K562 (cell line): ENCODE results near the gene TRIM24. TPM values are rescaled to one million over a fixed set of nuclear protein-coding genes. Genes with fewer than 3 reads are reported as not detected.

Experiments used
- ADNP ChIP-seq: fragments of 200-800 bp; sonication (Bioruptor generic); IDR thresholded peaks from 2 replicates; pipeline ENCODE4 v1.6.1; 2016; ENCODE audit warnings: missing genetic modification characterization, missing compliant biosample characterization
- CBX2 ChIP-seq: fragments of 200-600 bp; sonication (generic); IDR thresholded peaks from one replicate; pipeline ENCODE4 v1.6.1; 2012; ENCODE audit warnings: mild to moderate bottlenecking, low read length, inconsistent platforms; ENCODE audit not compliant: insufficient read depth, poor library complexity, severe bottlenecking
- CBX3 ChIP-seq, 2 experiments: IDR thresholded peaks; 1 replicate in 1 of 2; 2 replicates in 1 of 2; pipeline ENCODE4 v1.6.1; 2012; ENCODE audit warnings: inconsistent platforms in 2 of 2, low read length in 2 of 2, borderline replicate concordance in 1 of 2, control low read depth in 1 of 2
- CREB3 ChIP-seq: fragments of 450-650 bp; conservative IDR thresholded peaks from 2 replicates; pipeline ENCODE4 v1.6.1; 2016; ENCODE audit warnings: missing genetic modification characterization, low read depth, mild to moderate bottlenecking, missing compliant biosample characterization, moderate library complexity
- CREB5 ChIP-seq: fragments of 250-450 bp; sonication (Bioruptor Pico); IDR thresholded peaks from 2 replicates; pipeline ENCODE4 v1.5.0; 2020; ENCODE audit warnings: mild to moderate bottlenecking
- EHMT2 ChIP-seq: fragments of 450-650 bp; IDR thresholded peaks from 2 replicates; pipeline ENCODE4 v1.6.1; 2018; ENCODE audit warnings: antibody characterized with exemption
- EP300 ChIP-seq: IDR thresholded peaks from 2 replicates; pipeline ENCODE4 v1.6.1; 2012; ENCODE audit warnings: low read length, improper control_type of control experiment
- FOSL1 ChIP-seq: fragments of 200-800 bp; sonication (Bioruptor generic); conservative IDR thresholded peaks from 2 replicates; pipeline ENCODE4 v1.6.1; 2016; ENCODE audit warnings: missing genetic modification characterization, missing compliant biosample characterization
- HDAC2 ChIP-seq: fragments of 450-650 bp; IDR thresholded peaks from 2 replicates; pipeline ENCODE4 v1.6.1; 2016; ENCODE audit warnings: mild to moderate bottlenecking
- HES1 ChIP-seq: fragments of 450-650 bp; IDR thresholded peaks from 2 replicates; pipeline ENCODE4 v1.6.1; 2016; ENCODE audit warnings: low read depth, mild to moderate bottlenecking, moderate library complexity
- HMGN3 ChIP-seq: IDR thresholded peaks from 2 replicates; pipeline ENCODE4 v1.6.1; 2011; ENCODE audit warnings: borderline replicate concordance, low read depth, mild to moderate bottlenecking, mixed read lengths, low read length; ENCODE audit not compliant: insufficient read length; ENCODE audit errors: extremely low read depth
- JUND ChIP-seq, 2 experiments: IDR thresholded peaks; 2 replicates in 1 of 2; 3 replicates in 1 of 2; pipeline ENCODE4 v1.6.1; 2011; ENCODE audit warnings: borderline replicate concordance in 2 of 2, low read depth in 2 of 2, low read length in 2 of 2, improper control_type of control experiment in 1 of 2, missing biosample characterization in 1 of 2, missing genetic modification characterization in 1 of 2, missing genetic modification reagents in 1 of 2
- KLF10 ChIP-seq: fragments of 250-450 bp; sonication (Bioruptor Pico); IDR thresholded peaks from 2 replicates; pipeline ENCODE4 v1.6.1; 2021; ENCODE audit warnings: matching md5 sums
- MEF2D ChIP-seq: conservative IDR thresholded peaks from 2 replicates; pipeline ENCODE4 v1.6.1; 2016; ENCODE audit warnings: low read depth, missing genetic modification characterization, missing compliant biosample characterization
- NCOA1 ChIP-seq: fragments of 450-650 bp; IDR thresholded peaks from 2 replicates; pipeline ENCODE4 v1.6.1; 2016; ENCODE audit warnings: low read depth
- NFIC ChIP-seq: fragments of 450-650 bp; IDR thresholded peaks from 2 replicates; pipeline ENCODE4 v1.6.1; 2017; ENCODE audit warnings: mild to moderate bottlenecking, inconsistent platforms
- PHB ChIP-seq: fragments of 250-450 bp; sonication (Bioruptor Pico); IDR thresholded peaks from 2 replicates; pipeline ENCODE4 v1.5.0; 2021
- PPARD ChIP-seq: fragments of 250-450 bp; sonication (Bioruptor Pico); IDR thresholded peaks from 2 replicates; pipeline ENCODE4 v1.8.0; 2022; ENCODE audit warnings: inconsistent platforms, mild to moderate bottlenecking, moderate library complexity
- RUNX1 ChIP-seq: sonication (generic); IDR thresholded peaks from 2 replicates; pipeline ENCODE4 v1.6.1; 2016; ENCODE audit warnings: antibody characterized with exemption, low read depth
- TAL1 ChIP-seq: fragments of 450-650 bp; IDR thresholded peaks from 2 replicates; pipeline ENCODE4 v1.6.1; 2016; ENCODE audit warnings: mild to moderate bottlenecking
- TEAD1 ChIP-seq, 2 experiments: fragments of 450-650 bp in 1 of 2; sonication (generic) in 1 of 2; formaldehyde crosslinking; IDR thresholded peaks; 2 replicates each; pipeline versions ENCODE4 v1.4.0 to v1.8.0; 2020 to 2022; ENCODE audit warnings: mild to moderate bottlenecking in 2 of 2, missing genetic modification reagents in 1 of 2
- TRIM28 ChIP-seq: fragments of 450-650 bp; IDR thresholded peaks from 2 replicates; pipeline ENCODE4 v1.6.1; 2017
- ZC3H11A ChIP-seq: IDR thresholded peaks from 2 replicates; pipeline ENCODE4 v1.6.1; 2012; ENCODE audit warnings: low read depth, low read length, improper control_type of control experiment
- ZFPM2 ChIP-seq: fragments of 250-450 bp; sonication (Bioruptor Pico); IDR thresholded peaks from 2 replicates; pipeline ENCODE4 v1.5.1; 2022; ENCODE audit warnings: mild to moderate bottlenecking
- ZNF277 ChIP-seq: fragments of 250-450 bp; sonication (Bioruptor Pico); IDR thresholded peaks from 2 replicates; pipeline ENCODE4 v1.8.0; 2022; ENCODE audit warnings: inconsistent platforms, mild to moderate bottlenecking, moderate library complexity, borderline replicate concordance
- ZNF282 ChIP-seq: sonication (generic); formaldehyde crosslinking; IDR thresholded peaks from 2 replicates; pipeline ENCODE4 v1.8.1; 2023; ENCODE audit warnings: missing genetic modification reagents
- polyA plus RNA-seq, 8 experiments: library from polyadenylated mRNA; depleted of rRNA in 4 of 8; stranded (reverse) in 5 of 8; unstranded in 3 of 8; fragments of >200 nt; fragmentation: Nextera tagmentation in 2 of 8; fragmentation: Illumina TruSeq in 1 of 8; extraction: Ambion mirVana in 2 of 8; extraction: Trizol in 1 of 8; gene quantifications; 2 replicates each; pipeline versions ENCODE4 v1.2.1 to v1.2.3, GENCODE V29; 2011 to 2014; ENCODE audit warnings: inconsistent platforms in 1 of 8, missing spikeins in 1 of 8
- total RNA-seq, 7 experiments: library from RNA; depleted of rRNA in 6 of 7; stranded (reverse); fragments of >200 nt in 6 of 7; fragmentation: Illumina TruSeq in 2 of 7; extraction: Trizol in 2 of 7; gene quantifications; 2 replicates each; pipeline versions ENCODE4 v1.2.1 to v1.2.3, GENCODE V29; 2011 to 2021; ENCODE audit warnings: low replicate concordance in 1 of 7

TRIM24 gene
- total and polyA plus RNA-seq, 9 of the 15 experiments (the other 6 are each of a cell fraction or from before 2014, with no cell fraction given): 13.4 to 74.0 (median 41.7) TPM

GRCh38 chr7:138565451-138566114 is 105.5 kb downstream of the TRIM24 start (continued):
- peak; percentile 71 for TF ChIP-seq TAL1
- peak; percentile 57; the same call in 1 of the 2 replicates for TF ChIP-seq EHMT2
- no peak for TF ChIP-seq CBX2
- TF ChIP-seq KLF10 (CRISPR knock-in tag): no peak
- no peak for TF ChIP-seq MEF2D
- peak; percentile 32; the same call in 1 of the 2 replicates for TF ChIP-seq FOSL1 (tag)
- TF ChIP-seq CREB3: no peak
- no peak for TF ChIP-seq HMGN3
- no peak for TF ChIP-seq PPARD (CRISPR knock-in tag)
- TF ChIP-seq ZNF277 (CRISPR knock-in tag): no peak
- TF ChIP-seq CREB5 (CRISPR knock-in tag): no peak
- no peak for TF ChIP-seq NCOA1
- TF ChIP-seq RUNX1: no peak
- TF ChIP-seq NFIC: peak; percentile 55
- TF ChIP-seq JUND (IDR thresholded peaks at IDR 0.05; ENCODE audit: borderline replicate concordance, low read depth, low read length): no peak; the same call in 1 of the 2 replicates
- no peak for TF ChIP-seq JUND (tag; IDR thresholded peaks at IDR 0.05; ENCODE audit: borderline replicate concordance, low read depth, low read length)
- TF ChIP-seq TEAD1 (CRISPR knock-in tag; IDR thresholded peaks at IDR 0.05): 0 out of 4 replicates have a peak, but pooled peaks of 1 of the 2 experiments have one; percentile 22
- no peak for TF ChIP-seq ZC3H11A
- peak; percentile 51 to 97 for TF ChIP-seq CBX3 (IDR thresholded peaks at IDR 0.05; ENCODE audit: borderline replicate concordance in 1 of 2, low read length in 2 of 2)
- TF ChIP-seq HES1: no peak
- TF ChIP-seq ZFPM2: no peak
- peak; percentile 98 for TF ChIP-seq TRIM28
- TF ChIP-seq HDAC2: no peak
- TF ChIP-seq ZNF282 (CRISPR knock-in tag): no peak
- TF ChIP-seq EP300: peak; percentile 63
- no peak for TF ChIP-seq PHB (CRISPR knock-in tag)
- TF ChIP-seq ADNP (tag): no peak
